SU-DHL-6 (cell line): Measurements from ENCODE around the gene PBX1.

Source experiments
- H2AFZ ChIP-seq: fragments of 200-600 bp; sonication (generic); 2 replicates; pipeline ENCODE4 v1.6.1; 2014; ENCODE audit warnings: low read depth, mild to moderate bottlenecking, moderate library complexity, mixed read lengths, antibody characterized with exemption, low read length; ENCODE audit not compliant: severe bottlenecking
- H3F3A ChIP-seq: fragments of 200-600 bp; shearing (Covaris generic); 2 replicates; pipeline ENCODE4 v1.6.0; 2016; ENCODE audit warnings: antibody characterized with exemption, mild to moderate bottlenecking; ENCODE audit not compliant: insufficient read depth
- H3K27ac ChIP-seq: fragments of 200-600 bp; sonication (generic); 2 replicates; pipeline ENCODE4 v1.5.1; 2016; ENCODE audit warnings: low read depth, mild to moderate bottlenecking, low read length, moderate library complexity, mixed read lengths
- H3K27me3 ChIP-seq: fragments of 200-600 bp; sonication (generic), shearing (Covaris generic); 2 replicates; pipeline ENCODE4 v1.6.0; 2014; ENCODE audit warnings: mild to moderate bottlenecking, low read length
- H3K36me3 ChIP-seq: fragments of 200-600 bp; sonication (generic); 2 replicates; pipeline ENCODE4 v1.6.1; 2014; ENCODE audit warnings: mild to moderate bottlenecking, low read length, mixed read lengths
- H3K4me2 ChIP-seq: fragments of 300-600, 200-600 bp; shearing (Covaris generic), sonication (generic); 2 replicates; pipeline ENCODE4 v1.6.0; 2014; ENCODE audit warnings: low read length, low read depth, mild to moderate bottlenecking; ENCODE audit not compliant: poor library complexity, severe bottlenecking
- H3K4me3 ChIP-seq: fragments of 200-600 bp; sonication (generic); 2 replicates; pipeline ENCODE4 v1.5.1; 2014; ENCODE audit warnings: antibody characterized with exemption, low read length, mild to moderate bottlenecking, mixed read lengths; ENCODE audit not compliant: insufficient read depth, poor library complexity, severe bottlenecking
- H3K79me2 ChIP-seq: fragments of 200-600 bp; sonication (generic); 2 replicates; pipeline ENCODE4 v1.6.1; 2014; ENCODE audit warnings: mild to moderate bottlenecking, low read length, moderate library complexity; ENCODE audit not compliant: insufficient read depth
- H3K9ac ChIP-seq: fragments of 200-600 bp; sonication (generic); 2 replicates; pipeline ENCODE4 v1.7.0; 2014; ENCODE audit warnings: mild to moderate bottlenecking, low read length
- H3K9me2 ChIP-seq: fragments of 200-600 bp; sonication (generic); replicated peaks from 2 replicates; pipeline ENCODE4 v1.6.1; 2014; ENCODE audit warnings: low read length; ENCODE audit not compliant: insufficient read depth
- H3K9me3 ChIP-seq: fragments of 200-600 bp; sonication (generic); 2 replicates; pipeline ENCODE4 v1.6.1; 2014; ENCODE audit warnings: low read length, mixed read lengths; ENCODE audit not compliant: insufficient read depth
- H4K20me1 ChIP-seq: fragments of 200-600 bp; sonication (generic); 2 replicates; pipeline ENCODE4 v1.6.1; 2014; ENCODE audit warnings: low read depth, mild to moderate bottlenecking, antibody characterized with exemption, low read length, moderate library complexity, mixed read lengths
- CTCF ChIP-seq: fragments of 200-600 bp; sonication (generic); IDR thresholded peaks from one replicate; pipeline ENCODE4 v1.5.1; 2017; ENCODE audit warnings: antibody characterized with exemption, mild to moderate bottlenecking, low read length, moderate library complexity; ENCODE audit not compliant: insufficient read depth, poor library complexity, severe bottlenecking
- EZH2phosphoT487 ChIP-seq: fragments of 200-600 bp; sonication (generic), shearing (Covaris generic); conservative IDR thresholded peaks from 2 replicates; pipeline ENCODE4 v1.6.1; 2018; ENCODE audit warnings: mild to moderate bottlenecking, antibody characterized with exemption, low read length, moderate library complexity, mixed read lengths

The PBX1 gene

GRCh38 chr1:164579381-164579780 is 20.4 kb downstream of the PBX1 start:
- no peak overlapping the region for H3K4me2 ChIP-seq
- H3K9me2 ChIP-seq: no peaks in the 10 kb centered on the region; the same call in 1 of the 2 replicates
- no peak for TF ChIP-seq EZH2phosphoT487
- no peak for TF ChIP-seq CTCF
- H4K20me1 ChIP-seq: no peaks in the 10 kb centered on the region
- H3K27me3 ChIP-seq: no peaks in the 10 kb centered on the region
- H3K9ac ChIP-seq: no peak overlapping the region
- no peak overlapping the region for H2AFZ ChIP-seq
- H3F3A ChIP-seq: no peaks in the 10 kb centered on the region
- H3K4me3 ChIP-seq: no peak overlapping the region
- no peaks in the 10 kb centered on the region for H3K79me2 ChIP-seq
- no peak overlapping the region for H3K27ac ChIP-seq
- no peaks in the 10 kb centered on the region for H3K9me3 ChIP-seq
- no peaks in the 10 kb centered on the region for H3K36me3 ChIP-seq

- H3K27ac ChIP-seq: no peak overlapping the region
- H3K36me3 ChIP-seq: no peaks in the 10 kb centered on the region
- no peak overlapping the region for H3K4me2 ChIP-seq
- no peaks in the 10 kb centered on the region for H3F3A ChIP-seq
- H2AFZ ChIP-seq: no peak overlapping the region
- H3K27me3 ChIP-seq: no peaks in the 10 kb centered on the region
- H3K4me3 ChIP-seq: no peak overlapping the region
- no peaks in the 10 kb centered on the region; the same call in 1 of the 2 replicates for H3K9me2 ChIP-seq
- H3K9ac ChIP-seq: no peak overlapping the region
- no peaks in the 10 kb centered on the region for H4K20me1 ChIP-seq
- no peaks in the 10 kb centered on the region for H3K79me2 ChIP-seq
- H3K9me3 ChIP-seq: no peaks in the 10 kb centered on the region
- TF ChIP-seq EZH2phosphoT487: no peak
- no peak for TF ChIP-seq CTCF
These were observed 22.8 kb downstream of the PBX1 start for GRCh38 chr1:164581762-164582161.

- TF ChIP-seq EZH2phosphoT487: no peak
- no peak for TF ChIP-seq CTCF
- H3K9me2 ChIP-seq: no peaks in the 10 kb centered on the region; the same call in 1 of the 2 replicates
- no peaks in the 10 kb centered on the region for H3K27me3 ChIP-seq
- H3K27ac ChIP-seq: no peak overlapping the region
- H3F3A ChIP-seq: no peaks in the 10 kb centered on the region
- H3K9ac ChIP-seq: no peak overlapping the region
- no peaks in the 10 kb centered on the region for H3K79me2 ChIP-seq
- H3K36me3 ChIP-seq: no peaks in the 10 kb centered on the region
- no peak overlapping the region for H3K4me3 ChIP-seq
- no peak overlapping the region for H3K4me2 ChIP-seq
- H3K9me3 ChIP-seq: no peaks in the 10 kb centered on the region
- no peaks in the 10 kb centered on the region for H4K20me1 ChIP-seq
- no peak overlapping the region for H2AFZ ChIP-seq
These were observed 24.2 kb downstream of the PBX1 start for GRCh38 chr1:164583196-164583595.
